TTC549 (cell line): ENCODE measurements around the gene ALOX12.
"Not testable (repeated sequence)": the region's sequence is repeated elsewhere in the genome, so short reads cannot be mapped to it uniquely, and the experiment has no call there.

Experiments used
- FAIRE-seq: peaks from 2 replicates; lab custom pipeline; 2012; peaks lifted over from hg19 to GRCh38; lab: Jason Lieb, UNC

Gene ALOX12

DNA sequence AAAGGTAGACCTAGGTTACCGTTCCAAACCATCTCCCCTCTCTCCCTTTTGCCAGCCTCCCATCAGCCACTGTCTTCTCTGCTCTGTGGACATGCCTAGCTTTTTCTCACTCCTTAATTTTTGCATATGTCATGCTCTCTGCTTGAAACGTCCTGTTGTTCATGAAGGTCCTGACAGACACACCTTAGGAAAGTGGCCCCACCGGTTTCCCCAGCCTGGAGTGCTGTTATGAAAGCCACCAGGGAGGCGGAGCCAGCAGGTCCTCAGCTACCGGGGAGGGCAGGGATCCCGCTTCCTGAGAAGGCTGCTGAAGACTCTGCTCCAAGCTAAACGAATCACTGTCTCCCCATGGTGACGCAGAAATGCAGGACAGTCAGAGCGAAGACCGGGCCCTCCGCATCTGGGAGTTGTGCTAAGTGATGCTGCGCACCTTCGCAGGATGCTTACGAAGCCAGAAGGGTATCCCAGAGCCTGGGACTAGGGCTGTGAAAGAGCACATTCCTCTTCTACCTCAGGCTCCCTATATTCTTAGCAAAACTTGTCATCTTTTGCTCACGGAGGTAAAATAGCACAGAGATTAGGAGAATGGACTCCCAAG, 50.4 kb downstream of the ALOX12 start:
- FAIRE-seq = no peak

DNA sequence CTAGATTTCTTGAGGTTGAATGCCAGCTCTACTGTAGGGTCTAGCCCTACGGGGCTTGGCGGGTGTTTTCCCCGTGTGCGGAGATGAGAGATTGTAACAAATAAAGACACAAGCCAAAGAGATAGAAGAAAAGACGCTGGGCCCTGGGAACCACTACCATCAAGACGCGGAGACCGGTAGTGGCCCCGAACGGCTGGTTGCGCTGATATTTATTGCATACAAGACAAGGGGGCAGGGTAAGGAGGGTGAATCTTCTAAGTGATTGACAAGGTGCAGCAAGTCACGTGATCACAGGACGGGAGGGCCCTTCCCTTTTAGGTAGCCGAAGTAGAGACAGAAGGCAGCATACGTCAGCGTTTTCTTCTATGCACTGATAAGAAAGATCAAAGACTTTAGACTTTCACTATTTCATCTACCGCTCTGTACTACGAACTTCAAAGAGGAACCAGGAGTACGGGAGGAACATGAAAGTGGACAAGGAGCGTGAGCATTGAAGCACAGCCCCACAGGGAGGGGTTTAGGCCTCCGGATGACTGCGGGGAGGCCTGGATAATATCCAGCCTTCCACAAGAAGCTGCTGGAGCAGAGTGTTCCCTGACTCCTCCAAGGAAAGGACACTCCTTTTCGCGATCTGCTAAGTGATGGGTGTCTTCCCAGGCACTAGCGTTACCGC, 51.0 kb downstream of the ALOX12 start:
- not testable (repeated sequence) for FAIRE-seq

DNA sequence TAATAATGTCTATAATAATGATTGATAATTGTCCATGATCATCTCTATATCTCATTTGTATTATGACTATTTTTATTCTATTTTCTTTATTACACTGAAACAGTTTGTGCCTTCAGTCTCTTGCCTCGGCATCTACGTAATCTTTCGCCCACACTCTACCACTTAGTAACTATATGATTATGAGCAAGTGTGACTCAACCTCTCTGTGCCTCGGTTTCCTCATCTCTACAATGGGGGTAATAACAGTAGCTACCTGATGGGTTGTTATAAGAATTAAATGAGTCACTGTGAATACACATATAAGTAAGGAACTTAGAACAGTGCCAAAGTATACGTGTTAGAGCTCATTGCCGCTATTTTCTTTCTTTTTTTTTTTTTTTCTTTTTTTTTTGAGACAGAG, 51.7 kb downstream of the ALOX12 start:
- FAIRE-seq = no peak

DNA sequence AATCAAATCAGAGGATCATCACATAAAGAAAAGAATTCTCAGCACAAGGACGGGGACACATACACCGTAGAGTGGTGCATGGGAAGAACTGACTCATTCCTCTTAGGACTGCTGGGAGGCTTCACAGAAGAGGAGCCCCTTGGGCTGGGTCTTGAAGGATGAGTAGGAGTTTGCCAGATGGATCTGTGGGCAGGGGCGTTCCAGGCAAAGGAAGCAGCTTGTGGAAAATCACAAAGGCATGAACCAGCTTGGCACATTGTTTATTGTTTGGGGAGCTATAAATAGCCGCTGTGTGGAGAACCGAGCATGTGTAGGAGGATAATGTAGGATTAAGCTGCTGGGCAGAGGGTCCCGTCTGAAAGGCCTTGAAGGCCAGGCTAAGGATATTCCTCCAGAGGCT, 53.1 kb downstream of the ALOX12 start:
- no peak for FAIRE-seq

DNA sequence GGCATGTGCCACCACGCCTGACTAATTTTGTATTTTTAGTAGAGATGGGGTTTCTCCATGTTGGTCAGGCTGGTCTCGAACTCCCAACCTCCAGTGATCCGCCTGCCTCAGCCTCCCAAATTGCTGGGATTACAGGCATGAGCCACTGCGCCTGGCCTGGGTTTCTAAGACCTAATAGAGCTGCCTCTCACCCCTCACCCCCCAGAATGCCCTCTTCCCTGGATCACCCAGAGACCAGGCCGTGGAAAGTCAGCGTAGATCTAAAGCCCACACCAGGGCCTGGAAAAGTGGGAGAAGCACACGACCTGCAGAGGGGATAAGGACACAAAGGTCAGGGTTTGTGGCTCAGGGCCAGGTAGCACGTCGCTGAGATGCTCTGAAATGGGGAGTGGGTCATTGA, 54.7 kb downstream of the ALOX12 start:
- FAIRE-seq = not testable (repeated sequence)

DNA sequence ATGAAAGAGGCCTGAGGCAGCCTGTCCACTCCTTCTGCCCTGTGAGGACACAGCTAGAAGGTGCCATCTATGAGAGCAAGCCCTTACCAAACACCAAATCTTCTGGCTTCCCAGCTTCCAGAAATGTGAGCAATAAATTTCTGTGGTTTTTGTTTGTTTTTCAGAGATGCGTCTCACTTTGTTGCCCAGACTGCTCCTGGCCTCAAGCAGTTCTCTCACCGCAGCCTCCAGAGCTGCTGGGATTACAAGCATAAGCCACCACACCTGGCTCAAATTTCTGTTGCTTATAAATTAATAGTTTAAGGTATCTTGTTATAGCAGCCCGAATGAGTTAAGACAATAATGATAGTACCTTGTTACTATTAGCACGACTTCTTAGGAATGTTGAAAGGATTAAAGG, 60.5 kb downstream of the ALOX12 start:
- no peak for FAIRE-seq

DNA sequence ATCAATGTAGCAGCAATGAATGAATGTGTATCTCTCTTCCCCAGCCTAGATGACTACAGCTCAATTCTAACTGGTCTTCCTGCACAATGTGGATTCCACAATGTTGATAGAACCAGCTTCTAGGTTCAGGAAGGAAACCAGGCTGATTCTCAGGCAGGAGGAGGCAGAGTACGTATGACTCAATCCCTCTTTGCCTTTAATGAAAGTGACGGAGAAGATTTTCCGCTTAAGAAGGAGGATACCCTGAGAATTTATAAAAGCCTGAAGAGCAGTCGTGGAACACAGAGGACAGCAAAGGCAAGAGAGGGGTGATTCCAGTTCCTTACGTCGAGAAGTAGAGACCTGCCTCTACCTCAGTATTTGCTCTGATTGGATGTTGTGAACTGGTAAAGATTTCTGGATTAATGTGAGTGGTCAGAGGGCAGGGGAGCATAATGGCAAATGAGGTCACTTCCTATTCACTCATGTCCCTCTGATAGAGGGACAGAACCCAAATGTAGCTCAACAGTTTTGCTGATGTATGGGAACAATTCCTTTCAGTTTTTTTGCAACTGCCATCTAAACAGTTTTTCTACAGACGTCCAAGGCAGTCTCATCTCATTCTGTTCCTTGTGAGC, 63.1 kb downstream of the ALOX12 start:
- FAIRE-seq = no peak
